Measurements from ENCODE around the gene PAGE4. TPM values are rescaled to one million over a fixed set of nuclear protein-coding genes. Genes with fewer than 3 reads are reported as not detected.

Gene PAGE4
- total and polyA plus RNA-seq, 2 of the 13 experiments (the other 11 are each of a cell fraction or from before 2014, with no cell fraction given), result 1.1 TPM; not detected in 1

DNA sequence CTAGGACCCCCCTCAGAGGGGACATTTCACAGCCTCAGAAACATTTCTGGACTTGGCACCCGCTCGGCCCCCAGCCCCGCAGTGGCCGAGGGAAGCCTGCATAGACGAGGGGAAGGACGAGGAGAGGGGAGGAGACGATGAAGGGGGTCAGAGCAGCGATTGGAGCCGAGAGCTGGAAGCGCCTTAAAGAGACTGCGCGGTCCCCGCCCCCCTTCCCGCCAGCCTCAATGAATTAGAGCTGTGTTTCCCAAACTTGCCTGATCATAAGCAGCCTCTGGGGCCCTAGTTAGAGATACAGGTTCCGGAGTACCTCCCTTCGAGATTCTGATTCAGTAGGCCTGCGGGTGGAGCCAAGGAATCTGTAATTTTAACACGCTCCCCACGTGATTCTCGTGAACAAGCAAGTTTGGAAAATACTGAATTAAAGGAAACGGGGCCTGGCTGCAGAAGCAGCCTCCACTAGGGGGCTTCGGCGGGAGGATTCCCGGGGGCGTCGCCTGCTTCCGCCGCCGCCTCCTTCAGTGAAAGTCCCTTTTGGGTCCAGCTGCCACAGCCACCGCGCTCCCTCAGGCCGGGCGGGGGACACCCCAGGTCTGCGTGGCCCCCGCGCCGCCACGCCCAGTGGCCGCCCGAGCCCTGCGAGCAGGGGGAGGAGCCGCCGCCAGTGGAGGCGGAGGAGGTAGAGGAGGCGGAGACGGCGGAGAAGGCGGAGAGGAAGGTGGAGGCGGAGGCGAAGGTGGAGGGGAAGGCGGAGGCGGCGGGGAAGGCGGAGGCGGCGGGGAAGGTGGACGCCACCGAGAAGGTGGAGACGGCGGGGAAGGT is 49.9 kb downstream of the PAGE4 start, which contains the start of gene USP27X (continued):
- TF ChIP-seq, protein P1, sequence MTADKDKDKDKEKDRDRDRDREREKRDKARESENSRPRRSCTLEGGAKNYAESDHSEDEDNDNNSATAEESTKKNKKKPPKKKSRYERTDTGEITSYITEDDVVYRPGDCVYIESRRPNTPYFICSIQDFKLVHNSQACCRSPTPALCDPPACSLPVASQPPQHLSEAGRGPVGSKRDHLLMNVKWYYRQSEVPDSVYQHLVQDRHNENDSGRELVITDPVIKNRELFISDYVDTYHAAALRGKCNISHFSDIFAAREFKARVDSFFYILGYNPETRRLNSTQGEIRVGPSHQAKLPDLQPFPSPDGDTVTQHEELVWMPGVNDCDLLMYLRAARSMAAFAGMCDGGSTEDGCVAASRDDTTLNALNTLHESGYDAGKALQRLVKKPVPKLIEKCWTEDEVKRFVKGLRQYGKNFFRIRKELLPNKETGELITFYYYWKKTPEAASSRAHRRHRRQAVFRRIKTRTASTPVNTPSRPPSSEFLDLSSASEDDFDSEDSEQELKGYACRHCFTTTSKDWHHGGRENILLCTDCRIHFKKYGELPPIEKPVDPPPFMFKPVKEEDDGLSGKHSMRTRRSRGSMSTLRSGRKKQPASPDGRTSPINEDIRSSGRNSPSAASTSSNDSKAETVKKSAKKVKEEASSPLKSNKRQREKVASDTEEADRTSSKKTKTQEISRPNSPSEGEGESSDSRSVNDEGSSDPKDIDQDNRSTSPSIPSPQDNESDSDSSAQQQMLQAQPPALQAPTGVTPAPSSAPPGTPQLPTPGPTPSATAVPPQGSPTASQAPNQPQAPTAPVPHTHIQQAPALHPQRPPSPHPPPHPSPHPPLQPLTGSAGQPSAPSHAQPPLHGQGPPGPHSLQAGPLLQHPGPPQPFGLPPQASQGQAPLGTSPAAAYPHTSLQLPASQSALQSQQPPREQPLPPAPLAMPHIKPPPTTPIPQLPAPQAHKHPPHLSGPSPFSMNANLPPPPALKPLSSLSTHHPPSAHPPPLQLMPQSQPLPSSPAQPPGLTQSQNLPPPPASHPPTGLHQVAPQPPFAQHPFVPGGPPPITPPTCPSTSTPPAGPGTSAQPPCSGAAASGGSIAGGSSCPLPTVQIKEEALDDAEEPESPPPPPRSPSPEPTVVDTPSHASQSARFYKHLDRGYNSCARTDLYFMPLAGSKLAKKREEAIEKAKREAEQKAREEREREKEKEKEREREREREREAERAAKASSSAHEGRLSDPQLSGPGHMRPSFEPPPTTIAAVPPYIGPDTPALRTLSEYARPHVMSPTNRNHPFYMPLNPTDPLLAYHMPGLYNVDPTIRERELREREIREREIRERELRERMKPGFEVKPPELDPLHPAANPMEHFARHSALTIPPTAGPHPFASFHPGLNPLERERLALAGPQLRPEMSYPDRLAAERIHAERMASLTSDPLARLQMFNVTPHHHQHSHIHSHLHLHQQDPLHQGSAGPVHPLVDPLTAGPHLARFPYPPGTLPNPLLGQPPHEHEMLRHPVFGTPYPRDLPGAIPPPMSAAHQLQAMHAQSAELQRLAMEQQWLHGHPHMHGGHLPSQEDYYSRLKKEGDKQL (CRISPR knock-in tag; IDR thresholded peaks at IDR 0.05; ENCODE audit: low read depth), result no peak
- TF ChIP-seq MED13 (CRISPR knock-in tag; IDR thresholded peaks at IDR 0.05), result no peak
- 0 out of 2 replicates have a peak, but pooled peaks have one; percentile 27 for TF ChIP-seq ZFP36L1 (CRISPR knock-in tag; IDR thresholded peaks at IDR 0.05)
- TF ChIP-seq, protein P2, sequence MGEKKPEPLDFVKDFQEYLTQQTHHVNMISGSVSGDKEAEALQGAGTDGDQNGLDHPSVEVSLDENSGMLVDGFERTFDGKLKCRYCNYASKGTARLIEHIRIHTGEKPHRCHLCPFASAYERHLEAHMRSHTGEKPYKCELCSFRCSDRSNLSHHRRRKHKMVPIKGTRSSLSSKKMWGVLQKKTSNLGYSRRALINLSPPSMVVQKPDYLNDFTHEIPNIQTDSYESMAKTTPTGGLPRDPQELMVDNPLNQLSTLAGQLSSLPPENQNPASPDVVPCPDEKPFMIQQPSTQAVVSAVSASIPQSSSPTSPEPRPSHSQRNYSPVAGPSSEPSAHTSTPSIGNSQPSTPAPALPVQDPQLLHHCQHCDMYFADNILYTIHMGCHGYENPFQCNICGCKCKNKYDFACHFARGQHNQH (CRISPR knock-in tag; IDR thresholded peaks at IDR 0.05), result no peak
- no peak for TF ChIP-seq ZNF235 (CRISPR knock-in tag; IDR thresholded peaks at IDR 0.05; ENCODE audit: borderline replicate concordance)
- TF ChIP-seq, protein P3, sequence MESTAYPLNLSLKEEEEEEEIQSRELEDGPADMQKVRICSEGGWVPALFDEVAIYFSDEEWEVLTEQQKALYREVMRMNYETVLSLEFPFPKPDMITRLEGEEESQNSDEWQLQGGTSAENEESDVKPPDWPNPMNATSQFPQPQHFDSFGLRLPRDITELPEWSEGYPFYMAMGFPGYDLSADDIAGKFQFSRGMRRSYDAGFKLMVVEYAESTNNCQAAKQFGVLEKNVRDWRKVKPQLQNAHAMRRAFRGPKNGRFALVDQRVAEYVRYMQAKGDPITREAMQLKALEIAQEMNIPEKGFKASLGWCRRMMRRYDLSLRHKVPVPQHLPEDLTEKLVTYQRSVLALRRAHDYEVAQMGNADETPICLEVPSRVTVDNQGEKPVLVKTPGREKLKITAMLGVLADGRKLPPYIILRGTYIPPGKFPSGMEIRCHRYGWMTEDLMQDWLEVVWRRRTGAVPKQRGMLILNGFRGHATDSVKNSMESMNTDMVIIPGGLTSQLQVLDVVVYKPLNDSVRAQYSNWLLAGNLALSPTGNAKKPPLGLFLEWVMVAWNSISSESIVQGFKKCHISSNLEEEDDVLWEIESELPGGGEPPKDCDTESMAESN (CRISPR knock-in tag; conservative IDR thresholded peaks at IDR 0.05), result 0 out of 2 replicates have a peak, but pooled peaks have one; percentile 40
- TF ChIP-seq MAFG (CRISPR knock-in tag; IDR thresholded peaks at IDR 0.05), result no peak
- TF ChIP-seq, protein P4, sequence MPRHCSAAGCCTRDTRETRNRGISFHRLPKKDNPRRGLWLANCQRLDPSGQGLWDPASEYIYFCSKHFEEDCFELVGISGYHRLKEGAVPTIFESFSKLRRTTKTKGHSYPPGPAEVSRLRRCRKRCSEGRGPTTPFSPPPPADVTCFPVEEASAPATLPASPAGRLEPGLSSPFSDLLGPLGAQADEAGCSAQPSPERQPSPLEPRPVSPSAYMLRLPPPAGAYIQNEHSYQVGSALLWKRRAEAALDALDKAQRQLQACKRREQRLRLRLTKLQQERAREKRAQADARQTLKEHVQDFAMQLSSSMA (CRISPR knock-in tag; IDR thresholded peaks at IDR 0.05), result no peak
- TF ChIP-seq, protein P5, sequence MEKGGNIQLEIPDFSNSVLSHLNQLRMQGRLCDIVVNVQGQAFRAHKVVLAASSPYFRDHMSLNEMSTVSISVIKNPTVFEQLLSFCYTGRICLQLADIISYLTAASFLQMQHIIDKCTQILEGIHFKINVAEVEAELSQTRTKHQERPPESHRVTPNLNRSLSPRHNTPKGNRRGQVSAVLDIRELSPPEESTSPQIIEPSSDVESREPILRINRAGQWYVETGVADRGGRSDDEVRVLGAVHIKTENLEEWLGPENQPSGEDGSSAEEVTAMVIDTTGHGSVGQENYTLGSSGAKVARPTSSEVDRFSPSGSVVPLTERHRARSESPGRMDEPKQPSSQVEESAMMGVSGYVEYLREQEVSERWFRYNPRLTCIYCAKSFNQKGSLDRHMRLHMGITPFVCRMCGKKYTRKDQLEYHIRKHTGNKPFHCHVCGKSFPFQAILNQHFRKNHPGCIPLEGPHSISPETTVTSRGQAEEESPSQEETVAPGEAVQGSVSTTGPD (CRISPR knock-in tag; IDR thresholded peaks at IDR 0.05), result no peak
- TF ChIP-seq NONO (IDR thresholded peaks at IDR 0.05), result no peak
- TF ChIP-seq NONO (CRISPR knock-in tag; conservative IDR thresholded peaks at IDR 0.05), result 0 out of 2 replicates have a peak, but pooled peaks have one; percentile 35
- 0 out of 2 replicates have a peak, but pooled peaks have one; percentile 11 for TF ChIP-seq HDAC2 (CRISPR knock-in tag; IDR thresholded peaks at IDR 0.05)
- no peak for TF ChIP-seq EEA1 (CRISPR knock-in tag; IDR thresholded peaks at IDR 0.05; ENCODE audit: borderline replicate concordance)
- TF ChIP-seq NRL (CRISPR knock-in tag; IDR thresholded peaks at IDR 0.05; ENCODE audit: borderline replicate concordance), result no peak
- 0 out of 2 replicates have a peak, but pooled peaks have one; percentile 7 for TF ChIP-seq HOXA9 (CRISPR knock-in tag; IDR thresholded peaks at IDR 0.05; ENCODE audit: borderline replicate concordance)
- TF ChIP-seq FOXA1 (IDR thresholded peaks at IDR 0.05), result no peak
- TF ChIP-seq FOXA1 (CRISPR knock-in tag; IDR thresholded peaks at IDR 0.05), result no peak
